HG03432 (cell line): ENCODE measurements around the gene TMEM156.

Source experiments
- ATAC-seq: cut with Tn5 transposase; IDR thresholded peaks from one replicate; pipeline ENCODE4 v1.9.1; 2021; ENCODE audit warnings: mild to moderate bottlenecking, moderate library complexity; ENCODE audit not compliant: unreplicated experiment

Gene TMEM156, protein sequence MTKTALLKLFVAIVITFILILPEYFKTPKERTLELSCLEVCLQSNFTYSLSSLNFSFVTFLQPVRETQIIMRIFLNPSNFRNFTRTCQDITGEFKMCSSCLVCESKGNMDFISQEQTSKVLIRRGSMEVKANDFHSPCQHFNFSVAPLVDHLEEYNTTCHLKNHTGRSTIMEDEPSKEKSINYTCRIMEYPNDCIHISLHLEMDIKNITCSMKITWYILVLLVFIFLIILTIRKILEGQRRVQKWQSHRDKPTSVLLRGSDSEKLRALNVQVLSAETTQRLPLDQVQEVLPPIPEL

DNA sequence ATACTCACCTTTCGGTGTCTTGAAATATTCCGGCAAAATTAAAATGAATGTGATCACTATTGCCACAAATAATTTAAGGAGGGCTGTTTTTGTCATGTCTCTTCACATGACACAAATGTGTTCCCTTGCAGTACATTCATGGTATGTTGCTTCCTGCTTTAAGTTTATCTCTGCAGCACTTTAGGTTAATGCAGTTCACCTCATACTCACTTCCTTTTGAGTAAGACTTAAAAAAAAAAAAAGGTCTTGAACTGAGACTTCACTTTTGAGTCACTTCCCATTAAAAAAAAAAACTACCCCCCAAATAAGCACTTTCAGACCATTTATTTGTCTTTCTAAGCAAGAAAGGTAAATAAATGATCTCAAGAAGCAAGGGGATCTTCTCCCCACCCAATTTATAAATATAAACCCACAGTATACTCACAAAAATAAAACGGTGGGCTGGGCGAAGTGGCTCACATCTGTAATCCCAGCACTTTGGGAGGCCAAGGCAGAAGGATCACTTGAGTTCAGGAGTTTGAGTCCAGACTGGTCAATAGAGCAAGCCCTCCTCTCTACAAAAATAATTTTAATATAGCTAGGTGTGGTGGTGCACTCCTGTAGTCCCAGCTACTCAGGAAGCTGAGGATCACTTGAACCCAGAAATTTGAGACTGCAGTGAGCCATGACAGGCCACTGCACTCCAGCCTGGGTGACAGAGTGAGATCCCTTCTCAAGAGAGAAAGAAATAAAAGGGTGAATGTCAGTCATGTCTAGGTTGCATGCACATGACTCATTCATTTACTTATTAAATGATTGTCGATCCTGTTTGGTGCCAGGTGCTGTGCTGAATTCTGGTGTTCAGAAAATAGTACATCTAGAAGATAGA, at the start of gene TMEM156:
TMEM156 (minus strand) TSS at position 192 of the 868 bp plus-strand sequence; CDS start at position 96, 96 bp downstream.
- ATAC-seq, result peak; percentile 75

DNA sequence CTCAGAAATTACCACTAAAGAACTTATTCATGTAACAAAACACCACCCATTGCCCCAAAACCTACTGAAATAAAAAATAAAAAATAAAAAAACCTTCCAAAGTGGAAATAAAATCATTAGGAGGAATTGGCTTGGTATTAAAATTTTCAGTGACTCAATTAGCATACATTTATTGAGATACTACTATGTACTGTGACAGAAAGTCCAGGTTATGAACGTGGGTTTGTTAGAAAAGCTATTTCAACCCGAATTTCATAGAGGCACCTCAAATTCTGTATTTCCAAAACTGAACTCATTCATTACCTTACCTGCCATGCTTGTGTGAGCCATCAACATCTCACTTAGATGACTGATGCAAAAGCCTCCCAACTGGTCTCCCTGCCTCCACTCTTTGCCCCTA, 46.6 kb upstream of the TMEM156 start:
- no peak for ATAC-seq

DNA sequence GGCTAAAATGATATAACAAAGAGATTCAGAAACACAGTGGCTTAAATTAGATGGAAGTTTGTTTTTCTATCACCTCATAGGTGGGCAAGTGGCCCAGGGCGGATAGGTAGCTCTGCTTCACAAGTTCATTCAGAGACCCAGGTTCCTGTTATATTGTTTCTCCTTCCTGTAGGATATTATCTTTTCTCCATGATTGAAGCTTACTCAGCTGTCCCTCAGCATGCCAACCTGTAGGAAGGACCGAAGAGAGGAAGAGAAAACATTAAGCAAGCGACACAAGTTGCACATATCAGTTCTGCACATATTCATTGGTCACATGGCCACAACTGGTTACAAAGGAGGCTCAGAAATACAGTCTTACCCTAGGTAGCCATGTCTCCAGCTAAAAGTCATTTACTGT, 36.7 kb upstream of the TMEM156 start:
- ATAC-seq, result no peak

DNA sequence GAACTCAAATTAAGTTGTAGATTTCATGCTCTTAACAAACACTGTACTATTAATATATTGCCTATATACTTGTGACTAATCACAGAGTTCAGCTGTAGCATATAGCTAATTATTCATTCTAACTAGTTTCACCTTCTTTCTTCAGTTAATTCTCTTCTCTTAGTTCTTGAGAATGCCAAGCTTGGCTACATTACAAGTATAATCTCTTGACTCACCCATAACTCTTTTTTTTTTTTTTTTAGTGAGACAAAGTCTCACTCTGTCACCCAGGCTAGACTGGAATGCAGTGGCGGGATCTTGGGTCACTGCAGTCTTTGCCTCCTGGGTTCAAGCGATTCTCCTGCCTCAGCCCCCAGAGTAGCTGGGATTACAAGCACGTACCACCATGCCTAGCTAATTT, 35.2 kb upstream of the TMEM156 start:
- ATAC-seq, result no peak

DNA sequence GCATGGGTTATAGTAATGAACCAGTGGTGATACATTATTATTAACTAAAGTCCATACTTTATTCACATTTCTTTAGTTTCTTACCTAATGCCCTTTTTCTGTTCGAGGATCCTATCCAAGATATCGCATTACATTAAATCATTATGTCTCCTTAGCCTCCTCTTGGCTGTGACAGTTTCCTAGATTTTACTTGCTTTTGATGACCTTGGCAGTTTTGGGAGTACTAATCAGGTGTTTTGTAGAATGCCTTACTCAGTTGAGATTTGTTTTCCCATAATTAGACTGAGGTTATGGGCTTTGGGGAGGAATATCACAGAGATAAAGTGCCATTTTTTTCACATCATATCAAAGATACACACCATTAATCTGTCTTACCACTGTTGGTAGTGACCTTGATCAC, 34.8 kb upstream of the TMEM156 start:
- ATAC-seq, result no peak

DNA sequence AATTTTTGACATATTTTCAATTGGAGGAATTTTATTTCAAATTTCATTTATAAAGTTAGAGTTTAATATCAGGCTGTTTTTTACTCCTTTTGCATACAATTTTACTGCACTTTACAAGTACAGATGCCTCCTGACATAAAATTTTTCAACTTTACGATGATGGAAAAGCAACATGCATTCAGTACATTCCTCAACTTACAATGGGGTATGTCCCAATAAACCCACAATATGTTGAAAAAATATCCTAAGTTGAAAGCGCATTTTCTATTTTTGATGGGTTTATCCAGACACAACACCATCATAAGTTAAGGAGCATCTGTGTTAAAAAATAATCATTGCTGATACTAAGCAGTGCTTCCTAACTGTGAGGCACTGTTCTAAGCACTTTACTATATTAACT, 34.2 kb upstream of the TMEM156 start:
- no peak for ATAC-seq

DNA sequence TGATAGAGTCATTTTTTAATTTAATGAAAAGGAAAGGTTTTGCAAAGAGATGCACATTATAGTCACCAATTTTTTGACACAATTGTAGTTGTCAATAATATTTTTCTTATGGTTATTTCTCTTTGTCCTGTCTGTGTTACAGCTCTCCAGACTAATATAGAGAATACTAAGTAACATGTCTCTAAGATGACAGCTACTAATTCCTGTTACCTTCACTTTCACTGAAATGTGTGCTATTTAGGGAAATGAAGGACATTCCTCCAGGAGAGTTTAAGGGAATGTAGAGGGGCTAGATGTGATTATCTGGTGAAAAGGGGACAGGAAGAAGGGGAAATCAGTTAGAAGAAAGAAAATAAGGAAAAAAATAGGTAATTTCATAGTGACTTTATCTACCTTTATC, 31.2 kb upstream of the TMEM156 start:
- no peak for ATAC-seq

DNA sequence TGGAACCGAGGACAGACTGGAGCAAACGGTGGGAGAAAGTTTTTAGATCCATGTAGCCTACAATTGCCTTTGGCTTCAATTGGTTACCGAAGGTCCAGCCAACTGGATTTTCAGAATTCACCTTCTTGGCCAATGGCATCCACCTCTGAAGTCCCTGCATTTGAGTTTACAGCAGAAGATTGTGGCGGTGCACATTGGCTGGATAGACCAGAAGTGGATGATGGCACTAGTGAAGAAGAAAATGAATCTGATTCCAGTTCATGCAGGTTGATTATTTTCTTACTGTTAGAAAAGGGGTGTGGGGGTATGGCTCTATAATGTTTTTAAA, 30.5 kb upstream of the TMEM156 start:
- no peak for ATAC-seq

DNA sequence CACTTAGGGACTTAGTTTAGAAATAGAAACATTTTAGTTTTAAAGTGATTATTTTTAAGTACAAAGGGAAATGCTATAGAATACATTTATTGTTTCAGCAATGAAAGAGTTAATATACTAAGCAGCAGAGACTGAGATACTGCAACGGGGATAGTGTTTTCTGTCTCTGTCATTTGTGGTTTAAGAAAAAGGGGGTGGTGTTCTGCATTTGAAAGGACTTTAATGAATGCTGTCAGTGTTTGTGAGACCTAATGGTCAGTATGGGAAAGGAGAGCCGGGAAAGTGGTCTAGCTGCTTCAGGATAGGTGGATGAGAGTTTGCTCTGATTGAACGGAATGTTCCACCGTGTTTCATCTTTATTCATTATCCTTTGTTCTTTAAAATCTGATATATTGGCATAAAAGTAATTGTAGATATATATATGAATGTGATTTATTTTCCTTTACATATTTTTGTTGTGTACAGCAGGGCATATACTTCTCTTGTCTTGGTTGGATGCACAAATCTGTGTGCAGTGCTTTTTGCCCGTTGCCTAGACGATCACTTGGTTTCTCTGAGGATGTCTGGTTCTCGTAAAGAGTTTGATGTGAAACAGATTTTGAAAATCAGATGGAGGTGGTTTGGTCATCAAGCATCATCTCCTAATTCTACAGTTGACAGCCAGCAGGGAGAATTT, 30.0 kb upstream of the TMEM156 start, which contains the start of gene KLHL5:
KLHL5 (plus strand) TSS at position 139 of the 676 bp plus-strand sequence; CDS start at position 560, 421 bp downstream.
- ATAC-seq, result no peak

DNA sequence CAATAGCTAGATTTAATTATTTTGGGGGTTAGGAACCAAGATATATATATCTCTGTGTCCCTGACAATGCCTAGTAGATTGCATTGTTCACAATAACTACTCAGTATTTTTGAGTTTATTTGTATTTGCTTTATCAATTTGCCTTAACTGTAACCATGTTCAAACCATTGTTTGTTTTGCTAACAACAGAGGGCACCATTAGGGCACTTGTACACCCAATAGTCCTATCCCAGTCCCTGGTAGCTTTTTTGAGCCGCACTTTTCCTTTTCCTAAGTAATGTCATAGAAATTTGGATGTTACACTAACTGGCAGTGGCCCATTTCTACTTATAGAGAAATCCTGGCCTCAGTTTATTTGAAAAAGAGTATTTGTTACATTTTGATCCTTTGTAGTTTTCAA, 29.2 kb upstream of the TMEM156 start:
- ATAC-seq, result no peak

DNA sequence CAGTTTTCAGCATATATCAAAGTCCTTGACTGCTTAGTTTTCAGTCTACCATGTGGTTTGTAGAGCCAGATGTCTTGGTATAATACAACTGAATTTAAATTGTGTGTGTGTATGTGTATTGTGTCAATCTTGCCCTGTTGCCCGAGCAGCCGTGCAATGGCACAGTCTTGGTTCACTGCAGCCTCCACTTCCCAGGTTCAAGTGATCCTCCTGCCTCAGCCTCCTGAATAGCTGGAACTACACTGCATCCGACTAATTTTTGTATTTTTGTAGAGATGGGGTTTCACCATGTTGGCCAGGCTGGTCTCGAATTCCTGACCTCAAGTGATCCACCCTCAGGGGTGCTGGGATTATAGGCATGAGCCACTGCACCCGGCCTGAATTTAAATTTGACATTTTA, 23.8 kb upstream of the TMEM156 start:
- no peak for ATAC-seq

DNA sequence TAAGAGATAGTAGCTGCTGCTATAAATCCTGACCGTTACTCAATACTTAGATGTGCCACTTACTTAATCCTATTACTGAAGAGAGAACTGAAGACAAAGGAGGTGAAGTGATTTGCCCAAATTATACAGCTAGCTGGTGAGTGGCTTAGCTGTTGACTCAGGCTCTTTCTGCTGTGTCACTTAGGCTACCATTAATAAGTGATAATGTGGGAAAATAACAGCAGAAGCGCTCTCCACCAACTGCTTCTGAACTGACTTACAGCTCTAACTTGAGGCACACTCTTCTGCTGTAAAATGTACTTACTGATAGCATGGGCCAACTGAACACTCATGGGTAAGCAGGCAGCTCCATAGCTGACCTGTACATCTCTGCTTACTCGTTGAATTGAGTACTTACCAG, 22.3 kb upstream of the TMEM156 start:
- no peak for ATAC-seq

DNA sequence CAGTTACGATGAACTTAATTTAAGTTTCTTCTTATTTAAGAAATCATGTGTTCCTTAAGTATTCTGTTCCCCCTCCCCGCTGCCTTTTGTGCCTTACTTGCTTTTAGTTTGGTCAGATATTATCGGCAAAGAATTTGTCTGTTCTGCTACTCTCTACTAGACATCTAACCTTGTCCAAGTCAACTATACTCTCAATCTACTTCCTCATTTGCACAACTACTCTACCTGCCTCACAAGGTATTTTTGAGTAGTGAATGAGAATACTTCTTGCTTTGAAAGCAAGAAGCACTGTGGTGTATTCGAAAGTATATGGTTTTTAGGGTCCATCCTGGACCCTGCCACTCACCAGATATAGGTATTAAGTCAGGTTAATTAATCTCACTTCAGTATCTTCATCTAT, 21.8 kb upstream of the TMEM156 start:
- ATAC-seq, result no peak

DNA sequence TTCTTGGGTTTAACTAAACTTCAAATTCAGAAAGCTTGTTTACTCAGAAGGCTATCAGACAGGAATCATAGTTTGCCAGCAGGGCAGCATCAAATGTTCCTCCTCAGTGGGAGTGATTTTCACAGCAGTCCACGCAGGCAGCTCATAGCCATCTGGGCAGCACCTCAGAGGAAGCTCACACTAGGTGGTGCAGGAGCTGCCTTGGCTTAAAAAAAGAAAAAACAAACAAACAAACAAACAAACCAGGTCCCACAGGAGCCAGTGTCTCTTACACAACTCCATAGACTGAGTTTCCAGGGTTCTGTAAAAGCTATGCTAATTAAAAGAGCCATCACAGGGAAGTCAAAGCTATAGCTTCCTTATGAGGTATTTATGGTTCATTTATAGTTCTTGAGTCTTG, 19.3 kb upstream of the TMEM156 start:
- no peak for ATAC-seq

DNA sequence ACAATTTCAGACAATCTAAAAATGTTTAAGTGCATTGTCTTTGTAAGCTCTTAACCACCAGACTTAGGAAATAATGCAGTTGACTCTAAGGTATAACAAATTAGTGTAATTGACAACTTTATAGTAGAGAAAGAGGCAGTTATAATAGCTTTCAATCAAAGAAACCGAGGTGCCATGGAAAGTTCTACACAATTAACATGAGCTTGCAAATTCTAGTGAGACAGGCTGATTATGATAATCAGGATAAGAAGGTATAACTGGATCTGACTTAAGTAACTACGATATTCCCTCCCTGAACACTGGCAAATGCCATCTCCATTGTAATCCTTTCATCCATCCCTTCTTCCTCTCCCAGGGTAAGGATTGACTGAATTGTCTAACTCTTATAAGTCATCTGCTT, 18.4 kb upstream of the TMEM156 start:
- no peak for ATAC-seq

DNA sequence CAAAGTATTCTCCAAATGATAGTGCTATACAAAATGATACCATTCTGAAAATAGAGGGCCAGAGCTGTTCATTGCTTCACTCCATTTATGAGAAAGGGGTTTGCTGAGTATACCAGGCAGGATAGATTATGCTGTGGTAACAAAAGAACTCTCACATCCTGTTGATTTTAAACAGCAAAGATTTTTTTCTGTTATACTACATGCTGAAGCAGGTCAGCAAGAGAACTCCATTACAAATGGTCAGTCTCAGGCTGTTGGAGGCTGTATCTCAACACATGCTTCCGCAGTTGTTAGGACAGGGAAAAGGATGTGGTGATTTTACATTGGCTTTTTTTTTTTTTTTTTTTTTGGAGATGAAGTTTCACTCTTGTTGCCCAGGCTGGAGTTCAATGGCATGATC, 16.1 kb upstream of the TMEM156 start:
- ATAC-seq, result no peak

DNA sequence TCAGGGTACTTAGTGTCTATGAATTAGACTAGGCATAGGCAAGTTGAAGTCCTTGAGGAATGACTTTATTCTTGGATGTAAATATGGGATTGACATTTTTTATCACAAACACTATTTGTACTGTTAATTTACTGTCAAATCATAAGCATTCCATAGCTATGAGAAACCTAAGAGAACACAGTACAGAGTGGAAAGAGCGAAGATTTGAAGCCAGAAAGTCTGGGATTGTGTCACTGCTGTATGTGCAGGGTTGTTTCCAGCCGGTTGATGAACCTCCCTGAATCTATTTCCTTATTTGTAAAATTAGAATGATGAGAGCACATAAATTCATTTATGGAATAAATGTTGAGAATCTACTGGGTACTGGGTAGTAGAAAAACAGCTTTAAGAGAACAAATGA, 15.5 kb upstream of the TMEM156 start:
- ATAC-seq, result no peak

DNA sequence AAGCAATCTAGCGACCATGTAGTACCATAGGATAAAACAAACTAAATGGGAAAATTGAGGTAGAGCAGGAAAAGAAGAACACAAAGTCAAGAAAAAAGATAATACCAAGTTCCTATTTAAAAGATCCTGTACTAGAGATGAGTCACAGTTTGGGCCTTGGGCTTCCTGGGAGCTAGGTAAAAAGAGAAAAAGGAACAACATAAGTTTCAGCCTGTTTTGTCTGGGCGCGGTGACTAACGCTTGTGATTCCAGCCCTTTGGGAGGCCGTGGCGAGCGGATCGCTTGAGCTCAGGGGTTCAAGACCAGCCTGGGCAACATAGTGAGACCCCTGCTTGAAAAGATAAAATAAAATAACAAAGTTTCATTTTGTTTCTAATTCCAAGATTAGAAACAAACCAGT, 14.0 kb upstream of the TMEM156 start:
- no peak for ATAC-seq

DNA sequence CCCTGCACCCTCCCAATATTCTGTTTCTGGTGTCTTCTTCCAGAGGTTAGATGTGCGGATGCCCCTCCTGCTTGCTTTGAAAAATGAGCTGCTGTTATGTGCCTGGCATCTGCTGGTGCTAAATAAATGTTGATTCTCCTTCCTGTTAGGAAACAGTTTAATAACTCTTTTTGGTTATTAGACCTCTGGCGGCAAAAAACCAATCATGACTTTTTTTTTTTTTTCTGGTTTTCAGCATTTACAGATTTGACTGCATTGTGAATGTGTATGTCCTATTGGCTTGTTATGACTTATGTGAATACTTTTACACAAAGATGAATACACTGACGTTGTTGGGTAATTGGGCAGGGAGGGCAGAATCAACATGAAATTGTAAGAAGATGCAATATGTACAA, 13.6 kb upstream of the TMEM156 start:
- no peak for ATAC-seq

DNA sequence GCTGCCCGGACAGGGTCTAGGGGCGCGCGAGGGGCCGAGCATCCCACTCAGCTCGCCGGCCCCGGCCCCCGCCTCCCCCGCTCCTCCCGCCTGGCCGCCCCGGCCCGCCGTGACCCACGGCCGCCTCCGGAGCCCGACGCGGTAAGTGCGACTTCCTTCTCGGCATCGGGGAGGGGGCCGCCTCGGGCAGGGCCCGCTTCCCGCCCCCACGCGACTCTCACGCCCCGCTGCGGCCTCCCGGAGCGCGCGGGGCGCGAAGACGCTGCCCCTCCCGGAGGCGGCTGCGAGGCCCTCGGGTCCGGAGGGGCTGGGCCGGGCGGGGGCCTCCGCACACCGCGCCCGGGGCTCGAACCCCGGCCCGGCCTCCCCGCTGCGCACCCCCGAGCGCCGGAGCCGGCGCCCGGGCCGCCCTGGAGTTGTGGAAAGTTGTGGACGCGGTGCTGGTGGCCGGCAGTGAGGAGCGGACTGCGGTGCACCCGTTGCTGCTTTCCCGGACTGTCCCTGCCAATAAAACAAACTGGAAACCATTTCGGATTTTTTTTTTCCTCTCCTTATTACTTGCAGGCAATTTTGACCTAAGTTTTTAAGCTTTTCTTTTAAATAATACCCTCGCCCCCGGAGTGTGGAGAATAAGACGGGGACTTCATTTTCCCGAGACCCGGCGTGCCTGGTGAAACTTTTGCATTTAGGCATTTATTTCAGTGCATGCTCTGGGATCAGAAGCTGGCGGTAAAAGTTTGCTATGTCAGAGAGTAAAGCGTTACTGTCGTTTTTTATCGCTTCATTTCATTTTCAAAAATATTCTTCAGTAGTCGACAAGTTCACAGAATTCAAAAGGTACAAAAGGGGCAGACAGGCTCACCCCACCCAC, 13.0 kb upstream of the TMEM156 start:
- no peak for ATAC-seq
